PFSK-1 (cell line): ENCODE results near the gene ENPP1.

Experiments
- FOXP2 ChIP-seq: optimal IDR thresholded peaks from 2 replicates; pipeline ENCODE3; 2011; ENCODE audit warnings: borderline replicate concordance, control low read depth, inconsistent platforms; ENCODE audit not compliant: insufficient read depth; ENCODE audit errors: extremely low read length, extremely low read depth
- POLR2AphosphoS5 ChIP-seq: IDR thresholded peaks from 2 replicates; pipeline ENCODE4 v1.6.1; 2012; ENCODE audit warnings: low read depth, mild to moderate bottlenecking, control low read depth, low read length, moderate library complexity
- SIN3A ChIP-seq: IDR thresholded peaks from 2 replicates; pipeline ENCODE4 v1.6.1; 2012; ENCODE audit warnings: mild to moderate bottlenecking, low read length, moderate library complexity, borderline replicate concordance; ENCODE audit not compliant: insufficient read depth
- TAF1 ChIP-seq: IDR thresholded peaks from 2 replicates; pipeline ENCODE4 v1.6.1; 2012; ENCODE audit warnings: low read length, control low read depth, borderline replicate concordance; ENCODE audit not compliant: insufficient read depth
- TF ChIP-seq, protein P1 (sequence below), 2 experiments: IDR thresholded peaks; 2 replicates each; pipeline versions ENCODE4 v1.6.1 to v1.8.0; 2011 to 2012; ENCODE audit warnings: low read depth in 2 of 2, low read length in 2 of 2, control low read depth in 1 of 2, inconsistent platforms in 1 of 2, mild to moderate bottlenecking in 1 of 2, moderate library complexity in 1 of 2; ENCODE audit not compliant: insufficient read depth in 1 of 2

The ENPP1 gene

DNA sequence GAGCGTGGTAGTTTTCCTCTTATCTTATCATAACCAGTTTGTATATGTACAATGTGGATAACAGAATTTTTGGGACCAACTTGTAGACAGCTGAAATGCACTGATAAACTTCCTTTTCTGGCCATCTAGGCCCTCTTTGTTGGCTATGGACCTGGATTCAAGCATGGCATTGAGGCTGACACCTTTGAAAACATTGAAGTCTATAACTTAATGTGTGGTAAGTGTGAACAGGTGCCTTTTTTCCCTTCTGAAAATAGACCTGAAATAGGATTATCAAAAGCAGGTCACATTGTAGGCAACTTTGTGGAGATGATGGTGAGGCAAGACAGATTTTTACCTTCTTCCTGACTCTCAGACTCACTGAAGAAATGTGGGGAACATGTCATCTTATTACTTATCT is 67.8 kb downstream of the ENPP1 start:
- no peak for TF ChIP-seq SIN3A
- no peak for TF ChIP-seq FOXP2
- TF ChIP-seq TAF1, result no peak
- no peak for TF ChIP-seq POLR2AphosphoS5
- TF ChIP-seq, protein P1, sequence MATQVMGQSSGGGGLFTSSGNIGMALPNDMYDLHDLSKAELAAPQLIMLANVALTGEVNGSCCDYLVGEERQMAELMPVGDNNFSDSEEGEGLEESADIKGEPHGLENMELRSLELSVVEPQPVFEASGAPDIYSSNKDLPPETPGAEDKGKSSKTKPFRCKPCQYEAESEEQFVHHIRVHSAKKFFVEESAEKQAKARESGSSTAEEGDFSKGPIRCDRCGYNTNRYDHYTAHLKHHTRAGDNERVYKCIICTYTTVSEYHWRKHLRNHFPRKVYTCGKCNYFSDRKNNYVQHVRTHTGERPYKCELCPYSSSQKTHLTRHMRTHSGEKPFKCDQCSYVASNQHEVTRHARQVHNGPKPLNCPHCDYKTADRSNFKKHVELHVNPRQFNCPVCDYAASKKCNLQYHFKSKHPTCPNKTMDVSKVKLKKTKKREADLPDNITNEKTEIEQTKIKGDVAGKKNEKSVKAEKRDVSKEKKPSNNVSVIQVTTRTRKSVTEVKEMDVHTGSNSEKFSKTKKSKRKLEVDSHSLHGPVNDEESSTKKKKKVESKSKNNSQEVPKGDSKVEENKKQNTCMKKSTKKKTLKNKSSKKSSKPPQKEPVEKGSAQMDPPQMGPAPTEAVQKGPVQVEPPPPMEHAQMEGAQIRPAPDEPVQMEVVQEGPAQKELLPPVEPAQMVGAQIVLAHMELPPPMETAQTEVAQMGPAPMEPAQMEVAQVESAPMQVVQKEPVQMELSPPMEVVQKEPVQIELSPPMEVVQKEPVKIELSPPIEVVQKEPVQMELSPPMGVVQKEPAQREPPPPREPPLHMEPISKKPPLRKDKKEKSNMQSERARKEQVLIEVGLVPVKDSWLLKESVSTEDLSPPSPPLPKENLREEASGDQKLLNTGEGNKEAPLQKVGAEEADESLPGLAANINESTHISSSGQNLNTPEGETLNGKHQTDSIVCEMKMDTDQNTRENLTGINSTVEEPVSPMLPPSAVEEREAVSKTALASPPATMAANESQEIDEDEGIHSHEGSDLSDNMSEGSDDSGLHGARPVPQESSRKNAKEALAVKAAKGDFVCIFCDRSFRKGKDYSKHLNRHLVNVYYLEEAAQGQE (IDR thresholded peaks at IDR 0.05; ENCODE audit: insufficient read depth in 1 of 2, low read depth in 2 of 2, low read length in 2 of 2), result no peak

GRCh38 chr6:131876545-131876944 is 68.7 kb downstream of the ENPP1 start:
- TF ChIP-seq, protein P1 (IDR thresholded peaks at IDR 0.05; ENCODE audit: insufficient read depth in 1 of 2, low read depth in 2 of 2, low read length in 2 of 2), result no peak
- TF ChIP-seq POLR2AphosphoS5, result no peak

DNA sequence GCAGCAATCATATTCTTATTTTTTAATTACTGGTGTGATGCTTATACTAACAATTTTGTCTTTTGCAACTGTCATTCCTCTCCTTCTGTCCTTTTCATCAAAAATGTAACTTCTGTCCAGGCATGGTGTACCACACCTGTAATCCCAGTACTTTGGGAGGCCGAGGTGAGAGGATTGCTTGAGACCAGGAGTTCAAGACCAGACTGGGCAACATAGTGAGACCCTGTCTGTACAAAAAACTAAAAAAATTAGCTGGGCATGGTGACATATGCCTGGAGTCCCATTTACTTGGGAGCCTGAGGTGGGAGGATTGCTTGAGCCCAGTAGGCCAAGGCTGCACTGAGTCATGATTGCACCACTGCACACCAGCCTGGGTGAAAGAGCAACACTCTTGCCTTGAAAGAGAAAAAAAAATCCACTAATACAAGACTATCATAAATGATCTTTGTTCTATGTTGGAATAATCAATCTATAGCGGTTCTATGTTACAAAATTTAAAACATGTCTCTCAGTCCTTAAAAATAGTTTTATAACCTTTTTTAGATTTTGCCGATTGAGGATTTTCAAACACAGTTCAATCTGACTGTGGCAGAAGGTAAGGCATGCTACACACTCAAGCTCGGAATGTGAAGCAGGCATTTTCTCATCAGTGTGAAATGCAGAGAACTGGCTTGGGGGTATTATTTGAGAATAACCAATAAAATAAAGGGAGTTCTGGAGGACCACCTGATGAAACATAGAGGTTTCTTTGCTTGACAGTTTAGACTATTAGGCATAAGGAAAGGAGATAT is 70.4 kb downstream of the ENPP1 start:
- TF ChIP-seq FOXP2, result no peak
- TF ChIP-seq POLR2AphosphoS5, result no peak
- no peak for TF ChIP-seq SIN3A
- TF ChIP-seq TAF1, result no peak
- TF ChIP-seq, protein P1 (IDR thresholded peaks at IDR 0.05; ENCODE audit: insufficient read depth in 1 of 2, low read depth in 2 of 2, low read length in 2 of 2), result no peak

- no peak for TF ChIP-seq SIN3A
- TF ChIP-seq, protein P1 (IDR thresholded peaks at IDR 0.05; ENCODE audit: insufficient read depth in 1 of 2, low read depth in 2 of 2, low read length in 2 of 2), result no peak
- TF ChIP-seq FOXP2, result no peak
Measured at GRCh38 chr6:131883016-131883415, 75.2 kb downstream of the ENPP1 start.

- TF ChIP-seq SIN3A (no peak), FOXP2 (no peak), POLR2AphosphoS5 (no peak), TAF1 (no peak)
- TF ChIP-seq, protein P1 (IDR thresholded peaks at IDR 0.05; ENCODE audit: insufficient read depth in 1 of 2, low read depth in 2 of 2, low read length in 2 of 2), result no peak
Measured at GRCh38 chr6:131885237-131885636, 77.4 kb downstream of the ENPP1 start.
